ENCODE data around the gene ASB1.

ASB1 gene

GRCh38 chr2:238466243-238466756 is 39.6 kb downstream of the ASB1 start:
- DNase-seq (ENCODE audit: low read depth, low spot score): no peak

GRCh38 chr2:238467062-238467461 is 40.3 kb downstream of the ASB1 start:
- DNase-seq (ENCODE audit: low read depth, low spot score): no peak

GRCh38 chr2:238467792-238468191 is 41.1 kb downstream of the ASB1 start:
- DNase-seq (ENCODE audit: low read depth, low spot score): no peak

- DNase-seq (ENCODE audit: low read depth, low spot score): no peak
Observed at GRCh38 chr2:238469155-238469554, 42.4 kb downstream of the ASB1 start.

- DNase-seq (ENCODE audit: low read depth, low spot score): no peak
Observed at GRCh38 chr2:238473014-238473413, 46.3 kb downstream of the ASB1 start.

GRCh38 chr2:238473523-238473922 is 46.8 kb downstream of the ASB1 start:
- DNase-seq (ENCODE audit: low read depth, low spot score): no peak

- DNase-seq (ENCODE audit: low read depth, low spot score): no peak
Observed at GRCh38 chr2:238475034-238475433, 48.3 kb downstream of the ASB1 start.

- DNase-seq (ENCODE audit: low read depth, low spot score): no peak
Observed at GRCh38 chr2:238475566-238475965, 48.8 kb downstream of the ASB1 start.

GRCh38 chr2:238476258-238476657 is 49.5 kb downstream of the ASB1 start:
- DNase-seq (ENCODE audit: low read depth, low spot score): no peak

- no peak for DNase-seq (ENCODE audit: low read depth, low spot score)
Observed at GRCh38 chr2:238478216-238478615, 51.5 kb downstream of the ASB1 start.

- DNase-seq (ENCODE audit: low read depth, low spot score): no peak
Observed at GRCh38 chr2:238479847-238480246, 53.1 kb downstream of the ASB1 start.

- no peak for DNase-seq (ENCODE audit: low read depth, low spot score)
Observed at GRCh38 chr2:238483021-238483420, 56.3 kb downstream of the ASB1 start.

GRCh38 chr2:238483656-238484055 is 56.9 kb downstream of the ASB1 start:
- no peak for DNase-seq (ENCODE audit: low read depth, low spot score)

GRCh38 chr2:238484522-238485452 is 58.1 kb downstream of the ASB1 start:
- no peak for DNase-seq (ENCODE audit: low read depth, low spot score)

GRCh38 chr2:238486123-238486848 is 59.6 kb downstream of the ASB1 start:
- DNase-seq (ENCODE audit: low read depth, low spot score): no peak

- no peak for DNase-seq (ENCODE audit: low read depth, low spot score)
Observed at GRCh38 chr2:238487134-238487533, 60.4 kb downstream of the ASB1 start.

- no peak for DNase-seq (ENCODE audit: low read depth, low spot score)
Observed at GRCh38 chr2:238487652-238488346, 61.1 kb downstream of the ASB1 start.

GRCh38 chr2:238488347-238488826 is 61.7 kb downstream of the ASB1 start:
- DNase-seq (ENCODE audit: low read depth, low spot score): no peak

GRCh38 chr2:238489431-238489830 is 62.7 kb downstream of the ASB1 start:
- no peak for DNase-seq (ENCODE audit: low read depth, low spot score)

GRCh38 chr2:238489896-238490295 is 63.2 kb downstream of the ASB1 start:
- no peak for DNase-seq (ENCODE audit: low read depth, low spot score)

- DNase-seq (ENCODE audit: low read depth, low spot score): no peak
Observed at GRCh38 chr2:238492840-238493239, 66.1 kb downstream of the ASB1 start.

- no peak for DNase-seq (ENCODE audit: low read depth, low spot score)
Observed at GRCh38 chr2:238493411-238493810, 66.7 kb downstream of the ASB1 start.
